ENCODE data around the gene GGCX. TPM values are rescaled to one million over a fixed set of nuclear protein-coding genes. Genes with fewer than 3 reads are reported as not detected.

The GGCX gene
- total and polyA plus RNA-seq, 9 of the 15 experiments (the other 6 are each of a cell fraction or from before 2014, with no cell fraction given) = 14.4 to 47.1 (median 28.1) TPM

DNA sequence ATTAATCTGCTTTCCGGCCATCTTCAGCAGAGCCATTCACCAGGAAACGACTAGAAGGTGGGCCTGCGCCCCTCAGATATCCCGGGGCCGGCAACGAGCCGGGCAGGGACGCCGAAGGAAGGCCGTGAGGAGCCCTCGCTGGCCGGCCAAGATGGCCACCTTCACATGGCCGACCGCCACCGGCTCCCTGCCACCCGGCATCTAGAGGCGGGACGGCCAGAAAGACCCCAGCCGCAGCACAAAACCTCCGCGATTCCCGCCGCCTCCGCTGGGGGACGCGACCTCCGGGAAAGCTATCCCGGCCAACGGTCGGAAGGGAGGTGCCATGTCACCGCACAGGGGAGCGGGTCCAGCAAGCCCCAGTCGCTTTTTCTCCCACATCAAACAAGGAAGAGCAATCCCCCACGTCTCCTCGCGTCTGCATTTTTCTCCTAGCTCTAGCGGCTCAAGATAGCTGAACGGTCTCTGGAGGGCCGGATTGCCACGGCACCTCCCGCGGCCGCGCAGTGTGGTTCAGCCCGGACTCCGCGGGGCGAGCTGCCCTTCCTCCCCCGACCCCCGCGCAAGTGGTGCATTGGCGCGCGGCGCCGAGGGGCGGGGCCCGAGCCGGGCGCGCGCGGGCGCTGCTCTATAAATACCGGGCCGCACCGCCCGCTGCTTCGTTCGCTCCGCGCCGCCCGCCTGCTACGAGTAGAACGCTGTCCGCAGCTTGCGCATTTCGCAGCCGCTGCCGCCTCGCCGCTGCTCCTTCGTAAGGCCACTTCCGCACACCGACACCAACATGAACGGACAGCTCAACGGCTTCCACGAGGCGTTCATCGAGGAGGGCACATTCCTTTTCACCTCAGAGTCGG, 22.6 kb downstream of the GGCX start, which contains the start of gene MAT2A (continued):
- 0 out of 2 replicates have a peak, but pooled peaks have one; percentile 45 for TF ChIP-seq ZNF253 (CRISPR knock-in tag; conservative IDR thresholded peaks at IDR 0.05)
- TF ChIP-seq TCF3 (CRISPR knock-in tag; IDR thresholded peaks at IDR 0.05) = peak; percentile 41; the same call in 1 of the 2 replicates
- TF ChIP-seq, protein P1, sequence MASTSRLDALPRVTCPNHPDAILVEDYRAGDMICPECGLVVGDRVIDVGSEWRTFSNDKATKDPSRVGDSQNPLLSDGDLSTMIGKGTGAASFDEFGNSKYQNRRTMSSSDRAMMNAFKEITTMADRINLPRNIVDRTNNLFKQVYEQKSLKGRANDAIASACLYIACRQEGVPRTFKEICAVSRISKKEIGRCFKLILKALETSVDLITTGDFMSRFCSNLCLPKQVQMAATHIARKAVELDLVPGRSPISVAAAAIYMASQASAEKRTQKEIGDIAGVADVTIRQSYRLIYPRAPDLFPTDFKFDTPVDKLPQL (IDR thresholded peaks at IDR 0.05; ENCODE audit: extremely low read depth, insufficient read length) = peak; percentile 90
- no peak for TF ChIP-seq HDAC3 (IDR thresholded peaks at IDR 0.05; ENCODE audit: borderline replicate concordance, partially characterized antibody)
- TF ChIP-seq NR4A1 (CRISPR knock-in tag; IDR thresholded peaks at IDR 0.05) = 0 out of 2 replicates have a peak, but pooled peaks have one; percentile 8
- TF ChIP-seq NR4A1 (tag; IDR thresholded peaks at IDR 0.05) = no peak; the same call in none of the 2 replicates
- TF ChIP-seq TCFL5 (CRISPR knock-in tag; conservative IDR thresholded peaks at IDR 0.05) = no peak
- TF ChIP-seq, protein P2, sequence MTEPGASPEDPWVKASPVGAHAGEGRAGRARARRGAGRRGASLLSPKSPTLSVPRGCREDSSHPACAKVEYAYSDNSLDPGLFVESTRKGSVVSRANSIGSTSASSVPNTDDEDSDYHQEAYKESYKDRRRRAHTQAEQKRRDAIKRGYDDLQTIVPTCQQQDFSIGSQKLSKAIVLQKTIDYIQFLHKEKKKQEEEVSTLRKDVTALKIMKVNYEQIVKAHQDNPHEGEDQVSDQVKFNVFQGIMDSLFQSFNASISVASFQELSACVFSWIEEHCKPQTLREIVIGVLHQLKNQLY (CRISPR knock-in tag; conservative IDR thresholded peaks at IDR 0.05) = peak in 1 of 2 experiments; percentile 84; a peak in 1 of 4 replicates
- no peak for TF ChIP-seq RAD51 (IDR thresholded peaks at IDR 0.05; ENCODE audit: borderline replicate concordance, low read depth)
- TF ChIP-seq ZNF717 (CRISPR knock-in tag; IDR thresholded peaks at IDR 0.05) = peak; percentile 59; the same call in 1 of the 2 replicates
- no peak for TF ChIP-seq EHMT2 (IDR thresholded peaks at IDR 0.05)
- TF ChIP-seq ETV6 (IDR thresholded peaks at IDR 0.05; ENCODE audit: borderline replicate concordance in 1 of 2, low read depth in 2 of 2, low read length in 1 of 2) = no peak; a peak in 1 of 4 replicates
- peak; percentile 56; the same call in 1 of the 2 replicates for TF ChIP-seq ETV6 (CRISPR knock-in tag; IDR thresholded peaks at IDR 0.05; ENCODE audit: borderline replicate concordance)
- no peak for TF ChIP-seq YBX1 (IDR thresholded peaks at IDR 0.05)
- peak; percentile 98 for TF ChIP-seq CBX1 (IDR thresholded peaks at IDR 0.05; ENCODE audit: low read depth)
- TF ChIP-seq, protein P3, sequence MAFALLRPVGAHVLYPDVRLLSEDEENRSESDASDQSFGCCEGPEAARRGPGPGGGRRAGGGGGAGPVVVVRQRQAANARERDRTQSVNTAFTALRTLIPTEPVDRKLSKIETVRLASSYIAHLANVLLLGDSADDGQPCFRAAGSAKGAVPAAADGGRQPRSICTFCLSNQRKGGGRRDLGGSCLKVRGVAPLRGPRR (CRISPR knock-in tag; IDR thresholded peaks at IDR 0.05) = no peak
- no peak for TF ChIP-seq CHD4 (IDR thresholded peaks at IDR 0.05; ENCODE audit: insufficient read depth, insufficient replicate concordance, low read depth, low read length, poor library complexity, severe bottlenecking)
- TF ChIP-seq, protein P4, sequence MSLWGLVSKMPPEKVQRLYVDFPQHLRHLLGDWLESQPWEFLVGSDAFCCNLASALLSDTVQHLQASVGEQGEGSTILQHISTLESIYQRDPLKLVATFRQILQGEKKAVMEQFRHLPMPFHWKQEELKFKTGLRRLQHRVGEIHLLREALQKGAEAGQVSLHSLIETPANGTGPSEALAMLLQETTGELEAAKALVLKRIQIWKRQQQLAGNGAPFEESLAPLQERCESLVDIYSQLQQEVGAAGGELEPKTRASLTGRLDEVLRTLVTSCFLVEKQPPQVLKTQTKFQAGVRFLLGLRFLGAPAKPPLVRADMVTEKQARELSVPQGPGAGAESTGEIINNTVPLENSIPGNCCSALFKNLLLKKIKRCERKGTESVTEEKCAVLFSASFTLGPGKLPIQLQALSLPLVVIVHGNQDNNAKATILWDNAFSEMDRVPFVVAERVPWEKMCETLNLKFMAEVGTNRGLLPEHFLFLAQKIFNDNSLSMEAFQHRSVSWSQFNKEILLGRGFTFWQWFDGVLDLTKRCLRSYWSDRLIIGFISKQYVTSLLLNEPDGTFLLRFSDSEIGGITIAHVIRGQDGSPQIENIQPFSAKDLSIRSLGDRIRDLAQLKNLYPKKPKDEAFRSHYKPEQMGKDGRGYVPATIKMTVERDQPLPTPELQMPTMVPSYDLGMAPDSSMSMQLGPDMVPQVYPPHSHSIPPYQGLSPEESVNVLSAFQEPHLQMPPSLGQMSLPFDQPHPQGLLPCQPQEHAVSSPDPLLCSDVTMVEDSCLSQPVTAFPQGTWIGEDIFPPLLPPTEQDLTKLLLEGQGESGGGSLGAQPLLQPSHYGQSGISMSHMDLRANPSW (CRISPR knock-in tag; IDR thresholded peaks at IDR 0.05) = peak; percentile 86
- peak; percentile 53 for TF ChIP-seq SOX6 (IDR thresholded peaks at IDR 0.05)
- no peak for TF ChIP-seq KLF10 (CRISPR knock-in tag; IDR thresholded peaks at IDR 0.05)
- TF ChIP-seq, protein P5, sequence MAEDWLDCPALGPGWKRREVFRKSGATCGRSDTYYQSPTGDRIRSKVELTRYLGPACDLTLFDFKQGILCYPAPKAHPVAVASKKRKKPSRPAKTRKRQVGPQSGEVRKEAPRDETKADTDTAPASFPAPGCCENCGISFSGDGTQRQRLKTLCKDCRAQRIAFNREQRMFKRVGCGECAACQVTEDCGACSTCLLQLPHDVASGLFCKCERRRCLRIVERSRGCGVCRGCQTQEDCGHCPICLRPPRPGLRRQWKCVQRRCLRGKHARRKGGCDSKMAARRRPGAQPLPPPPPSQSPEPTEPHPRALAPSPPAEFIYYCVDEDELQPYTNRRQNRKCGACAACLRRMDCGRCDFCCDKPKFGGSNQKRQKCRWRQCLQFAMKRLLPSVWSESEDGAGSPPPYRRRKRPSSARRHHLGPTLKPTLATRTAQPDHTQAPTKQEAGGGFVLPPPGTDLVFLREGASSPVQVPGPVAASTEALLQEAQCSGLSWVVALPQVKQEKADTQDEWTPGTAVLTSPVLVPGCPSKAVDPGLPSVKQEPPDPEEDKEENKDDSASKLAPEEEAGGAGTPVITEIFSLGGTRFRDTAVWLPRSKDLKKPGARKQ (CRISPR knock-in tag; IDR thresholded peaks at IDR 0.05) = no peak

Measured in K562 (cell line).